ENCODE results near the gene TMEM175. TPM values are rescaled to one million over a fixed set of nuclear protein-coding genes. Genes with fewer than 3 reads are reported as not detected.

The TMEM175 gene
- total and polyA plus RNA-seq, 2 of the 13 experiments (the other 11 are each of a cell fraction or from before 2014, with no cell fraction given) = 5.1 to 9.9 TPM

- TF ChIP-seq AGO1 (IDR thresholded peaks at IDR 0.05; ENCODE audit: low read depth, low read length, poor library complexity, severe bottlenecking) (peak; percentile 99), ZNF263 (CRISPR knock-in tag; IDR thresholded peaks at IDR 0.05) (no peak), HIVEP1 (CRISPR knock-in tag; IDR thresholded peaks at IDR 0.05) (no peak), SNAPC4 (CRISPR knock-in tag; IDR thresholded peaks at IDR 0.05) (no peak), BRF2 (CRISPR knock-in tag; IDR thresholded peaks at IDR 0.05) (0 out of 2 replicates have a peak, but pooled peaks have one; percentile 38), ZC3H13 (CRISPR knock-in tag; IDR thresholded peaks at IDR 0.05) (peak; percentile 21; the same call in 1 of the 2 replicates), ZNF746 (CRISPR knock-in tag; IDR thresholded peaks at IDR 0.05) (no peak), AHR (CRISPR knock-in tag; IDR thresholded peaks at IDR 0.05) (no peak), ZNF451 (CRISPR knock-in tag; IDR thresholded peaks at IDR 0.05) (no peak), BCL6 (CRISPR knock-in tag; IDR thresholded peaks at IDR 0.05) (peak; percentile 36; the same call in 1 of the 2 replicates), TOPORS (CRISPR knock-in tag; IDR thresholded peaks at IDR 0.05) (peak; percentile 67; the same call in 1 of the 2 replicates), RAD21 (CRISPR knock-in tag; IDR thresholded peaks at IDR 0.05) (peak; percentile 31; the same call in 1 of the 2 replicates), CREM (IDR thresholded peaks at IDR 0.05) (no peak; the same call in 1 of the 2 replicates), CREM (CRISPR knock-in tag; IDR thresholded peaks at IDR 0.05) (no peak), BORCS8-MEF2B (CRISPR knock-in tag; IDR thresholded peaks at IDR 0.05) (peak; percentile 70), ISL2 (CRISPR knock-in tag; IDR thresholded peaks at IDR 0.05) (no peak), ZNF329 (CRISPR knock-in tag; IDR thresholded peaks at IDR 0.05; ENCODE audit: low read depth) (no peak), ZNF564 (CRISPR knock-in tag; IDR thresholded peaks at IDR 0.05) (no peak), SPEN (CRISPR knock-in tag; IDR thresholded peaks at IDR 0.05; ENCODE audit: low read depth) (peak; percentile 52; the same call in 1 of the 2 replicates)
- TF ChIP-seq, protein P1, sequence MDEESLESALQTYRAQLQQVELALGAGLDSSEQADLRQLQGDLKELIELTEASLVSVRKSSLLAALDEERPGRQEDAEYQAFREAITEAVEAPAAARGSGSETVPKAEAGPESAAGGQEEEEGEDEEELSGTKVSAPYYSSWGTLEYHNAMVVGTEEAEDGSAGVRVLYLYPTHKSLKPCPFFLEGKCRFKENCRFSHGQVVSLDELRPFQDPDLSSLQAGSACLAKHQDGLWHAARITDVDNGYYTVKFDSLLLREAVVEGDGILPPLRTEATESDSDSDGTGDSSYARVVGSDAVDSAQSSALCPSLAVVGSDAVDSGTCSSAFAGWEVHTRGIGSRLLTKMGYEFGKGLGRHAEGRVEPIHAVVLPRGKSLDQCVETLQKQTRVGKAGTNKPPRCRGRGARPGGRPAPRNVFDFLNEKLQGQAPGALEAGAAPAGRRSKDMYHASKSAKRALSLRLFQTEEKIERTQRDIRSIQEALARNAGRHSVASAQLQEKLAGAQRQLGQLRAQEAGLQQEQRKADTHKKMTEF (CRISPR knock-in tag; IDR thresholded peaks at IDR 0.05) = peak; percentile 44; the same call in 1 of the 2 replicates
- TF ChIP-seq, protein P2, sequence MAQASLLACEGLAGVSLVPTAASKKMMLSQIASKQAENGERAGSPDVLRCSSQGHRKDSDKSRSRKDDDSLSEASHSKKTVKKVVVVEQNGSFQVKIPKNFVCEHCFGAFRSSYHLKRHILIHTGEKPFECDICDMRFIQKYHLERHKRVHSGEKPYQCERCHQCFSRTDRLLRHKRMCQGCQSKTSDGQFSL (CRISPR knock-in tag; IDR thresholded peaks at IDR 0.05) = no peak
- TF ChIP-seq, protein P3, sequence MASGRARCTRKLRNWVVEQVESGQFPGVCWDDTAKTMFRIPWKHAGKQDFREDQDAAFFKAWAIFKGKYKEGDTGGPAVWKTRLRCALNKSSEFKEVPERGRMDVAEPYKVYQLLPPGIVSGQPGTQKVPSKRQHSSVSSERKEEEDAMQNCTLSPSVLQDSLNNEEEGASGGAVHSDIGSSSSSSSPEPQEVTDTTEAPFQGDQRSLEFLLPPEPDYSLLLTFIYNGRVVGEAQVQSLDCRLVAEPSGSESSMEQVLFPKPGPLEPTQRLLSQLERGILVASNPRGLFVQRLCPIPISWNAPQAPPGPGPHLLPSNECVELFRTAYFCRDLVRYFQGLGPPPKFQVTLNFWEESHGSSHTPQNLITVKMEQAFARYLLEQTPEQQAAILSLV (CRISPR knock-in tag; IDR thresholded peaks at IDR 0.05; ENCODE audit: borderline replicate concordance) = peak; percentile 51; the same call in 1 of the 2 replicates
Measured at GRCh38 chr4:985123-985830, 53.0 kb downstream of the TMEM175 start (continued).

Measured in HepG2 (cell line).